LoVo (cell line): Measurements from ENCODE around the gene GYPC.
"Not testable (repeated sequence)": the region's sequence is repeated elsewhere in the genome, so short reads cannot be mapped to it uniquely, and the experiment has no call there.

ENCODE experiments used
- DNase-seq: peaks from one replicate; pipeline ENCODE4 v3.0.0-alpha.2; 2016; ENCODE audit warnings: low spot score

Gene GYPC

GRCh38 chr2:126699716-126700581, 44.0 kb downstream of the GYPC start:
- no peak for DNase-seq

- no peak for DNase-seq
These were observed 44.7 kb downstream of the GYPC start for GRCh38 chr2:126700677-126701076.

- DNase-seq, result no peak
These were observed 47.4 kb downstream of the GYPC start for GRCh38 chr2:126703311-126703710.

GRCh38 chr2:126704434-126705160, 48.6 kb downstream of the GYPC start:
- DNase-seq, result no peak

- no peak for DNase-seq
These were observed 51.2 kb downstream of the GYPC start for GRCh38 chr2:126707191-126707590.

- DNase-seq, result no peak
These were observed 52.0 kb downstream of the GYPC start for GRCh38 chr2:126707941-126708340.

- no peak for DNase-seq
These were observed 58.4 kb downstream of the GYPC start for GRCh38 chr2:126714191-126714965.

GRCh38 chr2:126715111-126715510, 59.2 kb downstream of the GYPC start:
- DNase-seq, result no peak

- no peak for DNase-seq
These were observed 59.8 kb downstream of the GYPC start for GRCh38 chr2:126715576-126716406.

GRCh38 chr2:126717277-126717676, 61.3 kb downstream of the GYPC start:
- DNase-seq, result not testable (repeated sequence)

GRCh38 chr2:126717928-126718327, 62.0 kb downstream of the GYPC start:
- no peak for DNase-seq

- DNase-seq, result no peak
These were observed 63.4 kb downstream of the GYPC start for GRCh38 chr2:126719191-126719832.

GRCh38 chr2:126719833-126720351, 63.9 kb downstream of the GYPC start:
- no peak for DNase-seq

GRCh38 chr2:126720638-126721037, 64.7 kb downstream of the GYPC start:
- DNase-seq, result no peak

- DNase-seq, result no peak
These were observed 66.1 kb downstream of the GYPC start for GRCh38 chr2:126722081-126722480.

GRCh38 chr2:126722546-126722945, 66.6 kb downstream of the GYPC start:
- DNase-seq, result no peak

GRCh38 chr2:126723281-126723815, 67.4 kb downstream of the GYPC start:
- DNase-seq, result no peak

GRCh38 chr2:126725580-126725979, 69.6 kb downstream of the GYPC start:
- no peak for DNase-seq

- DNase-seq, result no peak
These were observed 73.9 kb downstream of the GYPC start for GRCh38 chr2:126729896-126730295.

- no peak for DNase-seq
These were observed 74.7 kb downstream of the GYPC start for GRCh38 chr2:126730655-126731054.

GRCh38 chr2:126731353-126731752, 75.4 kb downstream of the GYPC start:
- DNase-seq, result no peak
